DMS 273 treated with DMSO at 0.1 percent for 48 hours (cell line): Measurements from ENCODE around the gene P2RX2.

Source experiments
- DNase-seq: peaks from one replicate; lab custom pipeline; 2025; lab: John Stamatoyannopoulos, UW

The P2RX2 gene

GRCh38 chr12:132618683-132619043 lies at the start of gene P2RX2:
TSS of gene P2RX2 (plus strand) at chr12:132618776. CDS start at chr12:132618817, 41 bp downstream.
- no peak for DNase-seq

GRCh38 chr12:132568826-132569480 lies 49.6 kb upstream of the P2RX2 start:
- no peak for DNase-seq

GRCh38 chr12:132569856-132570480 lies 48.6 kb upstream of the P2RX2 start:
- DNase-seq = no peak

GRCh38 chr12:132570635-132571034 lies 47.9 kb upstream of the P2RX2 start:
- DNase-seq = no peak

GRCh38 chr12:132571051-132571450 lies 47.5 kb upstream of the P2RX2 start:
- no peak for DNase-seq

GRCh38 chr12:132571598-132571997 lies 47.0 kb upstream of the P2RX2 start:
- no peak for DNase-seq

GRCh38 chr12:132572106-132572505 lies 46.5 kb upstream of the P2RX2 start:
- no peak for DNase-seq

GRCh38 chr12:132572801-132573760 lies 45.5 kb upstream of the P2RX2 start:
- no peak for DNase-seq

- DNase-seq = no peak
Observed at GRCh38 chr12:132574271-132574996, 44.1 kb upstream of the P2RX2 start.

GRCh38 chr12:132575661-132576060 lies 42.9 kb upstream of the P2RX2 start:
- no peak for DNase-seq

GRCh38 chr12:132576701-132577100 lies 41.9 kb upstream of the P2RX2 start:
- no peak for DNase-seq

- DNase-seq = no peak
Observed at GRCh38 chr12:132577191-132577920, 41.2 kb upstream of the P2RX2 start.

GRCh38 chr12:132578118-132578517 lies 40.5 kb upstream of the P2RX2 start:
- no peak for DNase-seq

GRCh38 chr12:132578826-132579225 lies 39.8 kb upstream of the P2RX2 start:
- no peak for DNase-seq

- no peak for DNase-seq
Observed at GRCh38 chr12:132579744-132580143, 38.8 kb upstream of the P2RX2 start.

GRCh38 chr12:132580701-132581292 lies 37.8 kb upstream of the P2RX2 start:
- DNase-seq = no peak

GRCh38 chr12:132581348-132582057 lies 37.1 kb upstream of the P2RX2 start:
- no peak for DNase-seq

GRCh38 chr12:132582058-132582420 lies 36.5 kb upstream of the P2RX2 start:
- DNase-seq = no peak

- DNase-seq = no peak
Observed at GRCh38 chr12:132582582-132583410, 35.8 kb upstream of the P2RX2 start.

- DNase-seq = no peak
Observed at GRCh38 chr12:132583411-132583710, 35.2 kb upstream of the P2RX2 start.
